CD4-positive, alpha-beta T cell treated with Interleukin-17A for 4 hours (primary cell): ENCODE results near the gene DBNDD2.

ENCODE experiments used
- DNase-seq: peaks from one replicate; pipeline ENCODE4 v3.0.0-alpha.2; 2020; ENCODE audit warnings: mixed read lengths

DBNDD2 gene, protein sequence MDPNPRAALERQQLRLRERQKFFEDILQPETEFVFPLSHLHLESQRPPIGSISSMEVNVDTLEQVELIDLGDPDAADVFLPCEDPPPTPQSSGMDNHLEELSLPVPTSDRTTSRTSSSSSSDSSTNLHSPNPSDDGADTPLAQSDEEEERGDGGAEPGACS

DNA sequence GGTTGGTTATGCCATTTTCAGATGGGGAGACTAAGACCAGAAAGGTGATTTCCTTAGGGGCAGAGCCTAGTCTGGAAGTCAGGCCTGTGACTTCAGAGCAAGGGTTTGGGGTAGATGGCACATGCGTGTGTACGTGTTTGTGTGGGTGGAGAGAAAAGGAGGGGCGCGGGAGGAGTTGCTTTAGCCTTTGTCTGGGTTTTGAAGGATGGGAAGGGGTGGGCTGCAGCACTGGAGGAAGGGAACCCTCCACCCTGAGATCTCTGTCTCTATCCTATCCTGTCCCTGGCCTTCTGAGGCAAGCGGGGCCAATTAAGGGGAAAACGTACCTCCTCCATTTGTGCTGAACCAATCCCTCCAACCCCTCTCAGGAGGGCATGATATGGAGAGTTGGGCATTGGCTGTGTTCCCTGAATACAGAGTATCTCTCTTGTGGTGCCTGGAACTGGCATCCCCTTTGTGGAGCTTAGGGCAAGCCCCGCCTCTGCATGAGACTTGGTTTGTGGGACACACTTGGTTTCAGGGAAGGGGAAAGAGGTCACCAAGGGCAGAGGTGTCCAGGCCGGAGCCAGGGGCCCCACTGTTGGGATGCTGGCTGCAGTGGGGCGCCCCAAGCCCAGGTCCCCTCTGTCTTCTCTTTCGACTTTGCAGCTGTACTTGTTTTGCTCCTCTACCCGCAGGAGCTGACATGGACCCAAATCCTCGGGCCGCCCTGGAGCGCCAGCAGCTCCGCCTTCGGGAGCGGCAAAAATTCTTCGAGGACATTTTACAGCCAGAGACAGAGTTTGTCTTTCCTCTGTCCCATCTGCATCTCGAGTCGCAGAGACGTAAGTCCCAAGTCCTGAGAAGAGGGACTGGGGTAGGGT lies at the start of gene DBNDD2:
TSS of gene DBNDD2 (plus strand) at position 507 of the 863 bp plus-strand sequence. CDS start at position 686, 179 bp downstream.
- DNase-seq = no peak

DNA sequence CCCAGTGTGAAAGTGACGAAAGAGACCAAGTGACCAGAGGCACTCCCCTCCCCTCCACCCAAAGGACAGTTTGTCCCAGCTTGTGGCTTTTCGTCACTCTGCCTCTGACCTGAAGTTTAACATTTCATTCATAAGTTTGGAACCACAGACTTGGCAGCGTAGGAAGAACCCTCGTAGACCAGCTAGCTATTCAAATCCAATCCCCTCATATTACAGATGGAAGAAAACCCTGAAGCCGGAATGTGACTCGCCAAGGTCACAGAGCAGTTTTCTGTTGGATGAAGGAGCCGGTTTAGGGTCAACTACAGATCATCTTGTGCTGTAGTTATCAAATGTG lies 49.1 kb upstream of the DBNDD2 start:
- DNase-seq = no peak

DNA sequence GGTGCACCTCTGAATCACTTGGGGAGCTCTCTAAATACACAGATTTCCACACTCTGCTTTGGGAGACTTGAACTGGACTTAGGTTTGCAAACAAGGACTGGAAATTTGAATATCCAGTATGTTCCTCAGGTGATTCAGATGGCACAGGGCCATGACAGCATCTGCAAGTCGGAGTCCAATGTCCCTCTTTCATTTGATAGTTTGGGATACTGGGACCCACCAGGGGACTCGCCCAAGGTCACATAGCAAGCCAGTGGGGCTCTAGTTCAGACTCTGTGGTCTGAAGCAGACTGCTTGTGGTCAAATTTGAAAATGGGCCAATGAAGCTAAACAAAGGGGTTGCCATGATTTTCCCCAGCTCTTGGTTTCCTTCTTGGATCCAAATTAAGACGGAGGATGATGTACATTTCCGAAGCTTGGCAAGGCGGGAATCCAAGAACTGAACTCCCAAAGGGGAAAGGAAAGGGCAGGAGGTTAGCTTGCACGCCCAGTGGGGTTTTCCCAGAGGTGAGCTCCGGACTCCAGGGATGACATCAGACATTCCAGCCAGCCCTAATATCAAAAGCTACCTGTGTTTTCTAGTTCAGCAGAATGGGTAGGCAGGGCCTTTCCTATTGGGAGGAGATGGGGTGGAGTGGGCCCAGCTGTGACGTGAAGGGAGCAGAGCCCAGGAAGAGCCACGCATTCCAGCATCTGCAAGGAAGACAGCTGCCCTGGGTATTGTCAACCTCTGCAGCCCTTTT lies 48.5 kb upstream of the DBNDD2 start:
- DNase-seq = no peak

DNA sequence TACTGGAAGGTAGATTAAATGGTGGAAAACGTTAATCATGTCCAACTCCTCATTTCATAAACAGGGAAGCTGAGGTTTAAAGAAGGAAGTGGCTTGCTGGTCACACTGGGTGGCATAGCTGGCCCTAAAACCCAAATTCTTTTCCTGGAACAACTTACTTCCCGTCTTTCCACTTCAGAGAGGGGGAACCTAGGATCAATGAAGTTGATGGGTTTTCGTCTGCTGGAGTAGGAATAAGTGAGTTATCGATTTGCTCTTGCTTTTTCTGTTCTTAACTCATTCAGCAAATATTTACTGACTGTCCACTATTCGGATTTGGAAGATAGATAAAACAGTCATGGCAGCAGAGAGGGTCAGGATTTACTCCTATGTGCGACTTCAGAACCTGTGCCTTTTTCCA lies 46.3 kb upstream of the DBNDD2 start:
- no peak for DNase-seq

DNA sequence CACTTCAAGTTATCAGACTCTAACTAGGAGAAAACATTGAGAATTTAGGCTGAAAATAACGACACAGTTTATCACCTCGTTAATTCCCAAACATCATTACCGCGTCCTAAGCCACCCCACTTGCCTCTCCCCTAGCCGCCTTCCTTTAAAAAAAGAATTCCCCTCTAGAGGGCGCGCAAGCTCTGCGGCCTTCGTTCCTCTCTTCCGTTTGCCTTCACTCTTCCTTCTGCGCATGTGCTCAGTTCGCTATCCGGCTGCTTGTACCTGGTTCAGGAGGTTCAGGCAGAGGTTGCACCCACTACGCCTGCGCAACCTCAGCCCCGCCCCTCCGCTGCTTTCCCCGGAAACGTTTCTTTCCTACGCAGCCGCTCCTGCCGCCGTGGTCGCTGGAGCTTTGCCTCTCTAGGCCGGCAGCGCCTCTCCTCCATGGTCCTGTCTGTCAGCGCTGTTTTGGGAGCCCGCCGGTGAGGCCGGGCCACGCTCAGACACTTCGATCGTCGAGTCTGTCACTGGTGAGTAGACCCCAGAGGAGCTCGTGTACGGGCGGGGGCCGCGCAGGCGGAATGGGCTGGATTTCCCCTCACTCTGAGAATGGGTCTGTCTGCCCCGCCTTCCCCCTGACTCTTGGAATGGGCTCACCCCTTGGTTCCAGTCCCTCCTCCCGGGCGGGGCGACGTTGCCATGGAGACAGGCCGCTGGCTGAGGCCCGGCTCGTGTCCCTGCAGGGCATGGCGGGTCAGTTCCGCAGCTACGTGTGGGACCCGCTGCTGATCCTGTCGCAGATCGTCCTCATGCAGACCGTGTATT lies 45.1 kb upstream of the DBNDD2 start, which contains the start of gene SYS1:
TSS of gene SYS1 (plus strand) at position 353 of the 807 bp plus-strand sequence. CDS start at position 729, 376 bp downstream.
- DNase-seq = peak; percentile 100

DNA sequence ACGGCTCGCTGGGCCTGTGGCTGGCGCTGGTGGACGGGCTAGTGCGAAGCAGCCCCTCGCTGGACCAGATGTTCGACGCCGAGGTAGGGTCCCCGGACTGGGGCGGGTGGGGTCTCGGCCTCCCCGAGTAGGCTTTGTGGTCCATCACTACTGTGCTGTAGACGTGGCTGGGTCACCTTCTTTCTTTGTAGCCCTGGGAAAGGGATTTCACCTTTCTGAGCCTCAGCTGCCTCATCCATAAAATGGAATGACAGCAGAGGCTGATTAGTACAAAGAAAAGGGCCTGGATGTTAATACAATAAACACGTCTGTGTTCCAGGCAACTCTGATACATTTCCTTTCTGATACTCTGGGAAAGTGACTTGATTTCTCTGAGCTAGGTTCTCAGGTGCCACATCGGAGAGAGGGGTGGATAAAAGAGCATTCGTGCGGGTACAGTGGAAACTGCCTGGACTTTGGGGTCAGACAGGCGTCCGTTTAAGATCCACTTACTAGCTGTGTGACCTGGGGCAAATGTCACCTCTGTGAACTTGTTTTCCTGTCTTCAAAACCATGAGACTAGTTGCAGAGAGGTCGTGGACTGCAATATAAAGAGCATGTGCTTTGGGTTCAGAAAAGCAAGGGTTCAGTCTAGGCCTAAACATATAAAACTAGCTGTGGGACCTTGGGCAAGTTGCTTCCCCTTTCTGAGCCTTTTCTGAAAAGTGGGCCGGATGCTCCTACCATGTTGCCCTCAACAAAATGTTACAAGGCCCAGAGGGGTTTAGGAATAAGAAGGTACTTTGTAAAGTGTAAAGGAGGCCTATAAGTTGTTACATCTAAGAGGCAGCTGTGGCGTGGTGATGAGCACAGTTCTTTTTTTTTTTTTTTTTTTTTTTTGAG lies 44.2 kb upstream of the DBNDD2 start:
- DNase-seq = no peak

DNA sequence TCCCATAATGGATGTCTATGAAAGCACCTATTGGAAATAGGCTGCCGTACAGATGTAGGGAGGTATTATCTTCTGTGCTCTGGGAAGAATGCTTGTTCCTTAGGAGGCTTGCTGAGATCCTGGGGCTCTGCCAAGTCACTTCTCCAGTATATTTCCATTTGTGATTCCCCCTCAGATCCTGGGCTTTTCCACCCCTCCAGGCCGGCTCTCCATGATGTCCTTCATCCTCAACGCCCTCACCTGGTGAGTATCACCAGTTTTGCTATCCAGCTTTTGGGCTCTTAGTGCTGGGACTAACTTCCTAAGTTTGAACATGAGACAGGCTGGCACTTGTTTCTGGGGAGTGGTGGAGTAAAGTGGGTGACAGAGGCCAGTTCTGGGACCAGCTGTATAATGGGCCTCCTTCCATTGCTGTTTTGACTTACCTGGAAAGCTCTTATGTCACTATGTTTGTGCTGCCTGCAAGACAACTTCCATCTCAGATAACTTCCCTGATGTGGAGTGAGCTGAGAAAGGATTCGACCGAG lies 42.6 kb upstream of the DBNDD2 start:
- no peak for DNase-seq

DNA sequence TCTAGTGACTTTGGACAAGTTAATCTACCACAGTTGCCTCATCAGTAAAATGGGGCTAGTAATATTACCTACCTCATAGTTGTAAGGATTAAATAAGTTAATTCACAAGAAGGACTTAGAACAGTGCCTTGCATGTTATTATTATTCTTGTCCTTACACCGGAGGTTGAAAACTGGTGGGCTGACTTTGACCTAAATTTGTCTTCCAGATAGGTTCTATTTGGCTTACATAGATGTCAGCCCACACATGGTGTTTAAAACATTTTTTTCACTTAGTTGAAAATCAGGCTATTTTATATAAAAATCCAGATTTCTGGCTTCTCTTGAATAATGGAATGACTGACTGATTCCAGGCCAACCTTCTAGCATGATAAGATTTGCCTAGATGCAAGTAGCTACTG lies 41.9 kb upstream of the DBNDD2 start:
- DNase-seq = no peak

DNA sequence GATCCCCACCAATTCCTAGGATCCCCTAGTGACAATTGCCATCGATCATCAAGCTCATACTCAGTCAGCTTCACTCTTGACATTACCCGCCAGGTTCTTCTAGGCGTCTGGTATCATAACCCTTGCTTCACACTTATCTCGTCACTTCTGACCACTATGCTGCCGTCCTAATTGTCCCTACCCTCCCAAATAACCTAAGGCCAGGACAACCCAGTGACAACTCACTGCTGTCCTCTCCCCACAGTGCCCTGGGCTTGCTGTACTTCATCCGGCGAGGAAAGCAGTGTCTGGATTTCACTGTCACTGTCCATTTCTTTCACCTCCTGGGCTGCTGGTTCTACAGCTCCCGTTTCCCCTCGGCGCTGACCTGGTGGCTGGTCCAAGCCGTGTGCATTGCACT lies 41.5 kb upstream of the DBNDD2 start:
- DNase-seq = no peak

DNA sequence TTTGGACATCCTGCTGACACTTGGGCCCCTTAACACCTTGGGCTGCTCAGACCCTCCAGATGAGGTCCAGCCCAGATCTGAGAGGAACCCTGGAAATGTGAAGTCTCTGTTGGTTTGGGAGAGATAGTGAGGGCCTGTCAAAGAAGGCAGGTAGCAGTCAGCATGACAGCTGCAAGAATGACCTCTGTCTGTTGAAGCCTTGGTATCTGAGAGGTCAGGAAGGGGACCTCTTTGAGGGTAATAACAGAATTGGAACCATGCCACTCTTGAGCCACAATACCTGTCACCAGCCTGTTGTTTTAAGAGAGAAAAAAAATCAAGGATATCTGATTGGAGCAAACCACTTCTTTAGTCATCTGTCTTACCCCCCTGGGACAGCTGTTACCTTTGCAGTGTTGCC lies 41.0 kb upstream of the DBNDD2 start:
- DNase-seq = no peak

DNA sequence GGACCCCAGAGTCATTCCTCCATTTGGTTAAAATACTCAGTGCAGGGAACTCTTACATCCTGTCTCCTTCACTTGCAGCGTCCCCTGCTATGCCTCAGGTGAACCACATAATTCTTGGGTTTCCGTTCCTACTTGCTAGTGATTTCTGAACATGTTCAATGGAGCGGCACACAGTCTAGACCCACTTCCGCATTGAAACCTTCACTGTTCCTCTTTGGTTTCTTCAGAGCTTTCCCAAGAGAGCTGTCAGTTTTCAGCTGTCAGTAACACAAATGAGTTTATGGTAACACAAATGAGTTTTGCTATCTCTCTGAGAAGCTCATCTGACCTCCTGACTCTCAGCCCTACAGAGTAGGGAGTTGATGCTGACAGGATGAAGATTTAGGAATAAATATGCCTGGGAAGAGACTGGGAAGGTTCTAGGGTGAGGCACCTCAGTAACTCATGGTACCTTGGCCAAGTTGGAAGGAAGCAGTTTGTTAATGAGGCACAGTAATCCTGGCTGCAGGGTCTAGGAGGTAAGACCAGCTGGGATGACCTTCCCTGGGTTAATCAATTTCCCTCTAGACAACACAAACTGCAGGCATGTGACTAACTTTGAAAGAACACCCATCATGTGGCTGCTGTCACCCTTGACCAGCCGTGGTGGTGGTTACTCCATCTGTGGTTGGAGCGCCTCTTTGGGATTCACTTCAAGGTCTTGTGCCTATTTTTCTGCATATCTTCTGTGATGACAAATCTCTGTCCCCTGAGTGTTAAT lies 39.7 kb upstream of the DBNDD2 start:
- DNase-seq = peak; percentile 55

DNA sequence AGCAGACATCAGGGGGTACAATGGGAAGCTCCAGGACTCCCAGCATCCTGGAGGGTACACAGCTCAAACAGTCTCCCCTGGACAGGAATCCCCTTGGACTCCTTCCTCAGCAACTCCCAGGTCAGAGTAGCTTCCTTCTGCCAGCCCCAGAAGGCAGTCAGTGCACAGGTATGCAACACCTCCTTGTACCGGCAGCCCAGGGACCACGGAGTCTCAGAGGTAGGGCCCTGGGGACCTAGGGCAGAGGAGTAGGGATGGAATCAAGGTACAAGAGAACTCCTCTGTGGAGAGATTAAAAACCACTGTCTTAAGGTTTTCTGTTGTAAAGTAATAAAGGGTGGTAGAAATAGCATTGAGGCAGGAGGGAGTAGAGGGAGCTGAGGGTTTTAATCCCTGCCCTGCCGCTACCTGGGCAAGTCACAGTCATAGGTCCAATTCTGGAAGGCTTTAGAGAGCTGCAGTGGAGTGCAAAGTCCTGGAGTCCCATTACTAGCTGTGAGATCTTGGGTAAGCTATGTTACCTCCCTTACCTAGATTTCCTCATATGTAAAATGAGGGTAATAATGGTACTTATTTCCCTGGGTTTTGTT lies 37.4 kb upstream of the DBNDD2 start:
- no peak for DNase-seq

DNA sequence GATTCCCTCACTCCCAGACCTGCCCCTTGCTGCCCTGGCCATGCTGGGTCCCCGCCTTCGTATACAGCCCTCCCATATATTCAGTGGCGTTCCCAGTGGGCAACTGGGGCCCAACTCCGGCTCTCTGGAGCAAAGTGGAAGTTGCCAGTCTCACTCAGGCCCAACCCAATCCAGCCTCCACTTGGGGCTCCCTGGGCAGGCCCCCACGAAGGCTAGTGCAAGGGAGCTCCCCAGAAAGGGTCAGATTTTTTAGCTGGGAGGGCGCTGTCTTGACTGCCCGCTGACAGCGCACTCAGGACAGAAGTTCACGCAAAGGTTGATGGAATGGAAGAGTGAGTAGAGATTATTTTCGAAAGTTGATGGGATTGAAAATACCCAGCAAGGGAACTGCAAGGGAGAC lies 35.8 kb upstream of the DBNDD2 start:
- DNase-seq = no peak

DNA sequence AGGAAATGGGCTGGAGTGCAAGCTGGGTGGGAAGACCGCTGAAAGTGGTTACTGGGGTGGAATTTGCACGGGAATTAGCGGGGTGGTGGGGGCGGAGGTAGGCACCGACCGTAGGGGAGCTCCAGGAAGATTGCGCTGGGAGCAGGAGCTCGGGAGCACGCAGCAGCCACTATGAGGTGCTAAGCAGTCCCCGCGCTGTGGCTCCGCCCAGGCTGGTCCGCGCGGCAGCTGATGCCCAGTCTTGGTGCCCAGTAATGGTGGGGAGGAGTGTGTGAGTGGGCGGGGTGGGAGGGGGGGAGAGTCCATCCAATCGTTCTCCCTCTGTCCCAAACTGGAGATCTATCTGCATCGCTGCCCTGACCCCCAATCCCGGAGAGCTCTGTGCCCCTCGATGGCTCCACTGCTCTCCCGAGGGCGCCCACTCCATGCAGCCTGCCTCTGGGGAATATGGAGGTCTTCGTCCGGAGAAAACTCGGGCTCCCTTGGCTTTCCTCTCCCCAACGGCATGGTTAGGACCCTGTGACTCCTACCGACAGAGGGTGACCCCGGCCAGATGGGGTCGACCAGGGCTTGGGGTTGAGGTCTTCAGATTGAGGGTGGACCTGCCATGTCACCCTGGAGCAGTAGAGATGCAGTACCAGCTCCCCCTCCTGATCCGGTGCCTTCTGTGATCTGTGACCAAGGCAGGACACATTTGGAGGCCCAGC lies 35.3 kb upstream of the DBNDD2 start:
- no peak for DNase-seq

DNA sequence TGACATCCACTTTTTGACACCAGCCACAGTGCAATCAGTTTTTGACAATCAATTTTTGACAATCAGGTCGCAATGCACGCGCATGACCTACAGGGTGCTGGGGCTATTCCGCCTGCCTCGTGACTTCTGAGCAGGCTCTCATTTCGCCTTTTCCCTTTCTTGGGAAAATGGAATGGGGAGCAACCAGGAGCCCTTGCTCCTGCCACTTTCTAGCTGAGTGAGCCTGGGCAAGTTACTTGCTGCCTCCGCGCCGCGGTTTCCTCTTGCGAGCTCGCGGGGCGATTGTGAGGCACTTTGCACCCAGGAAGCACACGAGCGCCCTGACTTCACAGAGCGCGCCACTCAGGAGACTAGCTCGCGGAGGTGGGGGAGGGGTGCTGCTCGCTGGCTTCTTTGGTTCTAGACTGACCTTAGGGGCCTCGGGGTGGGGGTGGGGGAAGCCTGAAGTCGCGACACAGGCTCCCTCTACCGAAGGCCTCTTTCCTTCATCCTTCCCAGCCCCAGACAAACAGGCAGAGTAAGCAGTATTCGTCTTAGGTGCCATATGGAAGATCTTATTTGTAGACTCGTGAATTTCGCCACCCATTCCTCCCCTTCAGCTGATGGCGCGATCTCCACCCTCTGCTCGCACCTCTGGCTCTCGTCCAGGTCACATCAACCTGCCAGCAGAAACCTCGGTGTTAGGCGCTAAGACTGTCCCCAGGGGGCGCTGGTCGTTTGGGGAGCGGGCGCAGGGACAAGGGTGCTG lies 34.6 kb upstream of the DBNDD2 start:
- peak; percentile 96 for DNase-seq

DNA sequence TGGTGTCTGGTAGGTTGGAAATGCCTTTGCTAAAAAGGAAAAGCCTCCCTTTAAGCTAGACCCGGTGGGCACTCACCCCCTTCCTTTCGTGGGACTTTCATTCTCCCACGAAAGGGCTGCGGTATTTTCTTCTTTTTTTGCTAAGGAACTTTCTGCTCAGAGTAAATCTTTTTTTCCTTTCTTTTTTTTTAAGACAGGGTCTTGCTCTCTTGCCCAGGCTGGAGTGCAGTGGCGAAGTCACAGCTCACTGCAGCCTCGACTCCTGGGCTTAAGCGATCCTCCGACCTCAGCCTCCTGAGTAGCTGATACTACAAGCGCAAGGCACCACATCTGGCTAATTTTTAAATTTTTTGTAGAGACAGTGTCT lies 34.0 kb upstream of the DBNDD2 start:
- no peak for DNase-seq

DNA sequence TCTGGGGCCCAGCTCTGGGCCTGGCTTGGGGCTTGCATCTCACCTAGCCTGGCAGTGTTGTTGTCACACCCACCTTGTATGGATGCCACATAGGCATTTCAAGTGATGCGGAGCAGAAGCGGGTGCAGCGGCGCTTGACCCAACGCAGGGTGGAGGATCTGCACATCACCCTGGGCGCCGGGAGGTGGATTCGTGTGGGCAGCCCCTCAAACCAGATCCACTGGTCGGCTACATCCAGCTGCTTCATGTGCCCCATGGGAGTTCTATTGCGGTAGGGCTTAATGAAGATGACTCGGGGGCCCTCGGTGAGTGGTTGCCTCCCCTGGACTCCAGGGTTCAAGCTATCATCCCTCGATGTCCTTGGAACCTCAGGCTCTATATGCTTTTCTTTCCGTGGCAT lies 33.1 kb upstream of the DBNDD2 start:
- no peak for DNase-seq

DNA sequence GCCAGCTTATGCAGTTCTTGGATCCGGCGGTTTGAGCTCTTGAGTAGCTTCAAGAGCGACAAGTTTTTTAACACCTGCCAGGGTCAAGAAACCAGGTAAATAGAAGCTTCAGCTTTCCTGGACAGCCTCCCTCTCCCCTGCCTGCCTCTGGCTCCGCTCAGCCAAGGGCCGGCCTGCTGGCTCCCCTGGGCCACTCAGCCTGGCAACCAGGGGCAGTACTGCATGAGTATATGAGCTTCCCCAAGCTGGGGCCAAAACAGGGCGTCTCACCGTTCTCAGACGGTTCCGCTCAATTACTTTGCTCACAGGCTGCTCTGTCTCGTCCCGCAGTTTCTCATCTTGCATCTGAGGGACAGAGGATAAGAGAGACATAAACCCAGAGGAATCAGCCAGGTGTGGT lies 30.8 kb upstream of the DBNDD2 start:
- DNase-seq = no peak

DNA sequence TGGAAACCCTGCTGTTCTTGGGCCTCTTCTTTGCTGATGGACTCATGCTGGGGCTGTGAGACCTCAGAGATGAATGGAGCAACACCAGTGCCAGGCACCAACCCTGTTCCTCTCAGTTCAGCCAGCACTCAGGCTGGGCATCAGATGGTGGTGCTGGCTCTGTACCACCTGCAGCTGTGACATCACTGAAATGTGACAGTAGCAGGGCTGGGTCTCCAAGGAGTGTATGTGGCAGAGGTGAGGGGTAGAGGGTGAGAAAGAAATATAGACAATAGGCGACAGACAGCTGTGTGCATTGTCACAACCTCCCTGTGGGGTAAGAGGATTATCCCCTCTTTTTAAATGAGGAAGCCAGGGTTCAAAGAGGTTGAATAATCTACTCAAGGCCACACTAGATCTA lies 29.9 kb upstream of the DBNDD2 start, which contains the start of gene TP53TG5:
TSS of gene TP53TG5 (minus strand) at position 135 of the 400 bp plus-strand sequence. CDS start at position 46, 89 bp downstream.
- no peak for DNase-seq
